ENCODE measurements around the gene NOTCH2.
"Not testable (repeated sequence)": the region's sequence is repeated elsewhere in the genome, so short reads cannot be mapped to it uniquely, and the experiment has no call there.

DNA sequence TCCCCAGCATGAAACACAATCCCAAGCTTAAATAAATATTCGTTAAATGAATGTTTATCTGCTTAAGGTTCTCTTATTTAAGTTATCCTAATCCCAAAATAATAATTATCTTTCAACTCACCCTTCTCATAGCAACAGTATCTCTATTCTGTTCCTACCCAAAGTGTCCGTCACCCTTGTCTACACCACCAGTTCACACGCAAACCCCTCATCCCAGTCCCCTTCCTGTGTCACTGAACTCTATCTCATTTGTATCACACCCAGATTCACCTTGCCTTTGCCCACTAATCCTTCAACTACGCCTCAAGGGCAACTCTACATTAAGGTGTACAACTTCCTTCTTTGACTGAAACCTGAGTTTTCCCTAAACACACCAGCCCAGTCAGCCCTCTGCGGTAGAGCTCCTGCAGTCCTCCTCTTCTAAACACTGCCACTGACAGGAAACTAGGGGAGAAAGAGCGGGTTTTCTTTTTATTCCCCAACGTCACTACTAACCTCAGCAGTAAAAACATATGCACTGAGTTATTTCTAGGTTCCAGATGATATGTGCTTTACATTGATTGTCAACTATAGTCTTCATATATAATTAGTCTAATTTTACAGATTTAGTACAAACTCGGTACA lies 92.2 kb downstream of the NOTCH2 start:
- not testable (repeated sequence) for TF ChIP-seq SPI1 (IDR thresholded peaks at IDR 0.05; ENCODE audit: borderline replicate concordance, insufficient read depth, low read depth, low read length); CTCF (IDR thresholded peaks at IDR 0.05 in 2 of 3, conservative IDR thresholded peaks at IDR 0.05 in 1 of 3; ENCODE audit: control insufficient read depth in 2 of 3, extremely low read depth in 1 of 3, insufficient read depth in 1 of 3, low read depth in 3 of 3, low read length in 3 of 3); NFXL1 (IDR thresholded peaks at IDR 0.05; ENCODE audit: borderline replicate concordance); CHD2 (IDR thresholded peaks at IDR 0.05; ENCODE audit: borderline replicate concordance, low read depth, low read length); MEF2A (IDR thresholded peaks at IDR 0.05; ENCODE audit: insufficient read depth, low read depth, low read length); DPF2 (IDR thresholded peaks at IDR 0.05); SMC3 (IDR thresholded peaks at IDR 0.05; ENCODE audit: borderline replicate concordance, low read length); BRCA1 (IDR thresholded peaks at IDR 0.05; ENCODE audit: low read depth, low read length)

Measured in GM12878 (cell line).